GM18907 (cell line): Measurements from ENCODE around the gene GNAO1.
A peak's percentile ranks its signal among the peaks of the same experiment; 100 is the strongest.

Experiments
- ATAC-seq: cut with Tn5 transposase; IDR thresholded peaks from one replicate; pipeline ENCODE4 v1.9.1; 2021; ENCODE audit warnings: mild to moderate bottlenecking, moderate library complexity; ENCODE audit not compliant: unreplicated experiment

GNAO1 gene

DNA sequence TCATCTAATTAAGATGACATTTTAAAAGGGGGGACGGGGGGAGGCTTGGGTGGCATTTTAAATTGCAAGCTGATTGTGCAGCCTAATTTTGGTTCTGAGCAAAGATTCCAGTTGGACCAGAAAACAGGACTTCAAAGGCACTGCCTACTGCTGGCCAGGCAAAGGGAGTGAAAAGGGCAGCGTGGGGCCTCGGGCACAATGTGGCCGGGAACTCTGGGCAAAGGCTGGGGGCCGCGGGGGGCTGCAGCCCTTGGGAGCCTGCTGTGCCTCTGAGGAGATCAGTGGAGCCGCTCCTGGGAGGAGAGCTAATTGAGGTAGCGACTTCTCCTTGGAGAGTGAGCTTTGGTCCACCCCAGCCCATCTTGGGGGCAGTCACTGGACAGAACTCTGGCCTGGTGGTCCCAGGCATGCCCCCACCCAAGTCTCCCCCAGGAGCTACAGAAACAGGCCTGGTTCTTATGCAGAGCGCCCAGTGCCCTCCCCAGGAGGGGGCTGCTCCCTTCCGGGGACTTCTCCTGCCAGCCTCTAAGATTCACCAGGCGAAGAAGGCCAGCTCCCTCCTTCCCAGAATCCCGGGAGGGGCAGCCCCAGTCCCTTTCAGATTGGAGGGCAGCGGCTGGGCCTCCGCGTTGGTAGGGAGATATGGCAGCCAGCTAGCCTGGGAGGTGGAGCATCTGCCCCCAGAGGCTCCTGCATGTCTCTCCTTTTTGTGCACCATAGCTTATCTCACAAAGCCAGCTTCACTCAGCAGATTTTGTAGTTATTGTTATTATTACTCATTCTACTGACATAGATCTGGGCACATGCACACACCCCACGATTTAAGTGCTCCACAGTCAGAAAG, 115.6 kb downstream of the GNAO1 start:
- no peak for ATAC-seq

DNA sequence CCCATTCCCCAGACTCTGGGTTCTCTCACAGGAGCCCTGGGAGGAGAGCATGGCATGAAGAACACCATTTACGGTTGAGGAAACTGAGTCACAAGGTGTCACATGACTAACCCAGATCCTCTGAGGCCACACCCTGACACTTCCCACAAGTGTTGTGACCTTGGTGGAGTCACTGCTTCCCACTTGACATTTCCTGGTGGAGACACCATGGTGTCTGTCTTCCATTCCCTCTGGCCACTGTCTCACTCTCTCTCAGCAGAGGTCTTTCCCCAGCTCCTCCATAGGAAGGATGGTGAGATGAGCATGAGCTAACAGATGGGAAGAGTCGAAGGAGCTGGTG, 116.2 kb downstream of the GNAO1 start:
- no peak for ATAC-seq

DNA sequence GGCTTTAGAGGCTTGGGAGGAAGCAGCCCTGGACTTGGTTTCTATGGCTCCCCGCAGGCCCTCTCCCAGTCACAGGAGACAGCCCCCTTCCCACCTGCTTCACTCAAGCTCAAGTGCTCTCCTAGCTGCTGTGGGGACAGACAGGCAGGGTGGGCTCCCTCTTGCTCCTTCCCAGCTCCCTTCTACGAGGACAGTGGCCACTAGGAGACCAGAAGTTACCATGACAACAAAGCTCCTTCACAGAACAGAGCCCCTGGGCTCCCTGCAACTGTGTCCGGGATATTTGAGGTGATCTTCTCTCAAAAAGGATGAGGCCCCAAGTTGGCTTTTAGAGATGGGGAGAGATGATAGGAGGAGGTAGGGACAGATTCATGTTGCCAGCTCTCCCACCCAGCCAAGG, 117.7 kb downstream of the GNAO1 start:
- no peak for ATAC-seq

DNA sequence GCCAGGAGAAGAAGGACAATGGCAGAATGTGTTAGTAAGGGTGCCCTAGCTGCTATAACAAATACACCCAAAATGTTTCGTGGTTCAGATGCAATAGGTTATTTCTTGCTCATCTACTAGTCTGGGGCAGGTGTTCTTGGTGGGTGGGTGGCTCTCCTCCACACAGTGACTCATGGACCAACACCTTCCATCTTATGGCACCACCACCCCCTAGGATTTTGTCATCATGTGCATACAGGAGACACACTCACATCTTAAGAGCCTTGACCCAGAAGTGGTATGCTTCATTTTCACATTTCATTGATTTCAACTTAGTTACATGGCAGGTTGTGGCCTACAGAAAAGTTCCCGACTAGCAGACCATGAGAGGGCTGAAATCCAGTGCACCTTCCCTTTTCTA, 119.4 kb downstream of the GNAO1 start:
- no peak for ATAC-seq

DNA sequence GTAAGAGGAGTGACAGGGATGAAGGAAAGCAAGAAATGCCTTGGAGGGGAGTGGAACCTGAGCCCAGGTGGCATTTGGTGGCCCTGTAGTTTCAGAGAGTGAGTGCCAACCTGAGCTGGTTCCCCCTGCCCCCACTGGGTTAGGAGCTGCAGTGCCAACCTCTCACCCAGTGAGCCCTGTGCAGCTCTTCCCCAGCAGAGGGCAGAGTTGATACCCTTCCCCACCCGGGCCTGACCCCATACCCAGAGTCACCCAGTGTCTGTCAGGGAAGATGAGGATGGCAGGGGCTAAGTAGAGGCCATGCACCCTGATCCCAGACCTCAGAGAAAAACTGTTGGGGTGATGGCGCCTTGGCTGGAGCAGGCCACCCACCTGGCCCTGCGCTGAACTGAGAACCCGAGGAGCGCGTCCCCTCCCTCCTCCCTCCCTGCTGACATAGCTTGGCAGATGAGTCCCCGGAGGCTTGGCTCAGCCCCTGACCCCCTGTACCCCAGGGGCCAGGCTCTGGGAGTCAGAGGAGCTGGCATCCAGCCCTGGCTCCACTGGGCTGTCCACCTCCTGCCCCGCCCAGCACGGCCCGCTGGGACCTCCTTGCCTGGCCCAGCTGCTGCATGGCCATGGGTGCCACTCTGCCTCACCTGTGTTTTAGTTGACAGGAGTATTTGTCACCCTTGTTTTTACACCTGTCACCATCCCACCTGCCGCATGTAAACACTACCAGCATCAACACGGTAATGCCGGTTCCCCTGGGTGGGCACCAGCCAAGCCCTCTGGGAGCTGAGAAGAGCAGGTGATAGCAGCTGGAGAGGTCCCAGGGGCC, 120.1 kb downstream of the GNAO1 start:
- ATAC-seq, result no peak

DNA sequence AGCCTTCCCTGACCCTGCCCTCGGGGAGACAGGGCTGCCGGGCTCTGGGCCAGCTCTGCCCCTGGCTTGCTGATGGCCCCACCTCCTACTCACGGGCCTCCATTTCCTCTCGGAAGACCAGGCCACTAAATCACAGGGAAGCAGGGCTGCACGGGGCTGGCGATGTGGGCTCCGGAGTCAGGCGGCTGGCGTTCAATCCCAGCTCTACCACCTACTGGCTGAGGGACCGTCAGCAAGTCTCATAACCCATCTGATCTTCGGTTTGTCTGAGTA, 120.7 kb downstream of the GNAO1 start:
- ATAC-seq, result no peak

DNA sequence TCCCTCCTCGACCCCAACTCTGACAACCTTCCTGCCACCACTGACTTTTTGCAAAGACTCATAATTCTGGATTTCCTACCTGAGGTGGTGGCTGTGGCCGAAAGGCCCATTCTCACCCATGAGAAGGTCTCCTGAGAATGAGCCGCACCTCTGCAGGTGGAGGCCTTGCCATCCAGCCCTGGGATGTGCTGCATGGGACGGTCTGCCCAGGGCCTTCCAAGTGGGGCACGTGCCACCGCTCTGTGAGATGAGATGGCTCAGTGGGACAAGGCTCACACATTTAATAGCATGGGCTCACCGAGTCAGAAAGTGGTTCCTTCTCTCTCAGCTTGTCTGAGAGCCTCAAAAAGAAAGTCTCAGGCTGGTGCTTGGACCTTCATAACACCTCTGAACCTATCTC, 121.3 kb downstream of the GNAO1 start:
- ATAC-seq, result no peak

DNA sequence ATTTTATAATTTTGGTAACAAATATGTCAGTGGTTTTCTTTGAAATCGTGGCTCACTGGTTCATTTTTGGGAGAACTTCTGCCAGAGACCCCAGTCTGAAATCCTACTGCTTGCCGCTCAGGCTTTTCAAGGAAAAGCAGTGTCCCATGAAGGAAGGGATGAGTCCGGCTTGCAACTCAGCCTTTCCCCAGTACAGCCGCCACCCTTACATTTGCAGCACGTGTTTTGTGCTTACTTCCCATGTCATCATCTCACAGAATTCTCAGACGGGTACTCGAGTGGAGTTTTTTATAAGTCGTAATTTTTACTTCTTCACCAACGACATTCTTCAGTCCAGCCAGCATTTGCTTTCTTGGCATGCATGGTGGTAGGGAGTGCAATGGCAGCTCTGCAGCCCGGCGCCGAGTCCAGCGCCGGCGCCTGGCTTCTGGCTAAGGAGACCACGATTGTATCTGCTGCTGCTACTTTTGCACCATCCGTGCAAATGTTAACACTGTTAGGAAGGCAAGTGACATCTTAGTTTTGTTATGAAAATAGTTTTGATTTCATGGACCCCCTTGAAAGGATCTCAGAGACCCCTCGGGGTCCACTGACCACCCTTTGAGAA, 123.1 kb downstream of the GNAO1 start:
- no peak for ATAC-seq

DNA sequence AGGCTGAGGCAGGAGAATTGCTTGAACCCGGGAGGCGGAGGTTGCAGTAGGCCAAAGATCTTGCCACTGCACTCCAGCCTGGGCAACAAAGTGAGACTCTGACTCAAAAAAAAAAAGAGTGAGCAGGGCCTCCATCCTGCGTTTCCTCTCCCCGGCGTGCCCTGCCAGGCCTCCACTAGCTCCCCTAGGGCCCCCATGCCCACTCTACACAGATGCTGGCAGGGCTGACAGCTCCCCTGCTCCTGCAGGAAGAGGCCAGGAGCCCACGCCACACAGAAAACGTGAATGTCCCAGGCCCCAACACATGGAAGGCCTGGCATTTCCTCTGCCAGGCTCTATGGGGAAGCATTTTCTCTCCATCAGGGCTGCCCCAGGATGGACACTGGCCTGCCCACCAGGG, 124.7 kb downstream of the GNAO1 start:
- no peak for ATAC-seq

DNA sequence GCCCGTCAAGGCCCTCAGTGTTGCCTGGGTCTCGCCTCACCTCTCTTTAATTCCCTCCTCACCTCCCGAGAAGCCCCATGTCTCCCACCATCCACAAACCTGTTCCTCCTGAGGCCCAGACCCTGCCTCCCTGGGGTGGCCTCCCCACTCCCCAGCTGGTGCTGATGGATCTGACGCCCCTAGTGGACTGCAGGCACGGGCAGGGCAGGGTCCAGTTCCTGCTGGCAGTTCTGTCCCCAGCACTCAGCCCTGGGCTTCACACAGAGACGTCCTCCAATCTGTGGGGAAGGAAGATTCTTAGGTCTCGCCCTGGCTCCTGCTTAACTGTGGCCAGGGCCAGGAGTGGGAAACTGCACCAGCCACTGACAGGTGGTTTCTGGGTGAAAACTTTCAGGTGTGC, 125.3 kb downstream of the GNAO1 start:
- no peak for ATAC-seq

DNA sequence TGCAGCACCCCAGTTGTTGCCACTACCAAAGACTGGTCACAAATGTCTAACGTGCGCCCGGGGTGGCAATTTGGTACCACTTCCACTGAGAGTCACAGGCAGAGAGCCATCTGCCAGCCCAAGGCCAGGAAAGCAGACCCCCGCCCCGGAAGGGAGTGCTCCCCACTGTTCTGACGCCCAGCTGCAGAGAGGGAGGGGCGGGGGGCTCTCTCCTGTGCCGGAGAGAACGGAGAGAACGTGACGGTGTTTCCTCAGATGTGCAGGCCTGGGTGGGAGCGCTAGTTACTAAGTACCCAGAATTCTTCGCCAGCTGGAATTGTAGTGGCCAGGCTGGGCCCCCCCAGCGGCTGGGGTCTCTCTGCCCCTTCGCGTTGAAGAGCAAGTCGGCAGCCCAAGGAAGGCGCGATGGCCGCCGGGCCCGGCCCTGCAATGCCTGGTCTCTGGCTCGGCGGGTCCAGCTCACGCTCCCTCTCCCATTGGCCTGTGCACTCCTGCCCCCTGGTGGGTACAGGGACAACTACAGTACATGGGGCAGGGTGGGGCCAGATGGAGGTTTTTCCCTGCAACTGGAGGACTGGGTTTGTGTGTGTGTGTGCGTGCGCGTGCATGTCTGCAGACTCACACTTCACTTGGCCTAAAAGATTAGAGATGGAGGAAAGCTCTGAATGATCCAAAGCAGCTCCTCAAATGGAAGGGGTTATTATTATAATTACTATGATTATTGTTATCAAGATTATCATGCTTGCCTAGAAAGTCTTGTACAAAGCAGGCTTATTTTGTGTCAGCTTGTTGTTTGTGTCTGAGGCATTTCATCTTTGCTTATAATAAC, 126.9 kb downstream of the GNAO1 start:
- peak; percentile 89 for ATAC-seq

DNA sequence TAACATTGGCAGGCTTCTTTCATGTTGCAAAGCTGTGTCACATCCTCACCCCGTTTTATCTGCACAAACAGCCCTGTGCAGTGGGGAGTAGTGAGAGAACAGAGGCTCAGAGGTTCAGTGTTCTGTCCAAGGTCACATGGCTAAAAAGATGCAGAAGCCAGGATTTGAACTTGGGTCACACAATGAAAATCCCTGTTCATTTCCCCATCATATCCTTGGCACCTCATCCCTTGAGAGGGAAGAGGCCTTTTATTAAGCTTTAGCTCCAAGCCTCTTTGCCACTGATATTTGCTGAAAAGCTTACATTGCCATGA, 127.5 kb downstream of the GNAO1 start:
- ATAC-seq, result no peak

DNA sequence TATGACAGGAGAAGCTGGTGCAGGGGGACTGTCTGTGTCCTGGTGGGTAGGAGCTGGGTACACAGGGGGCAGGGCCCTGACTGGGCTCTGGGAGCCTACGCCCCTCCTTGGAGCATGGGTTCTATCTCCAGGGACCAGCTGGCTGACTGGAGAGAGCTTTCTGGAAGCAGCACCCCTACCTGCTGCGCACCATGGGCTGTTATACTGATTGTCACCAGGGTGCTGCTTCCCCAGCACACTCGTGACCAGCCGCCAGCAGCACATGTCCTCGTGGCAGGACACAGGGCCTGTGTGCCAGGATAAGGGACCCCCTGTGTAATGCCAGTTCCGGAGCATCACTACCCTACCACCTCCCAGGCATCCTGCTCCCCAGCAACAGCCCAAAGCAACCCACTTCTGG, 128.1 kb downstream of the GNAO1 start:
- no peak for ATAC-seq

DNA sequence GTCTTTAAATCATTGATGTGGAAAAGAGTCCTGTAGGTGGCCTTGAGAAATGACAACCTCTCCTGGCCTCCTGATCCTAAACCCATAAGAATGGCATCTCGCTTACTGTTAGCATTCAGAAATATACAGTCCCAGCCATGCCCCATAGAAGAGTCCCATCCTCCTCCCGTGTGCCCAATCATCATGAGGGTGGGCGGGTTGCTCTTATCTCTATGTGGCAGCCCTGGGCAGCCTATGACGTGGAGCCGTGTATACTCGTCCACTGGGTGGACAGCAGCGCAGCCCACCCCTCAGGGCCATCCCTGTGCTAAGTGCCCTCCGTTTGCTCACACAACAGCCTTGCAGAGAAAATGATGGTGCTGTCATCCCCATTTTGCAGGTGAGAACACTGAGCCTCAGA, 128.8 kb downstream of the GNAO1 start:
- ATAC-seq, result no peak

DNA sequence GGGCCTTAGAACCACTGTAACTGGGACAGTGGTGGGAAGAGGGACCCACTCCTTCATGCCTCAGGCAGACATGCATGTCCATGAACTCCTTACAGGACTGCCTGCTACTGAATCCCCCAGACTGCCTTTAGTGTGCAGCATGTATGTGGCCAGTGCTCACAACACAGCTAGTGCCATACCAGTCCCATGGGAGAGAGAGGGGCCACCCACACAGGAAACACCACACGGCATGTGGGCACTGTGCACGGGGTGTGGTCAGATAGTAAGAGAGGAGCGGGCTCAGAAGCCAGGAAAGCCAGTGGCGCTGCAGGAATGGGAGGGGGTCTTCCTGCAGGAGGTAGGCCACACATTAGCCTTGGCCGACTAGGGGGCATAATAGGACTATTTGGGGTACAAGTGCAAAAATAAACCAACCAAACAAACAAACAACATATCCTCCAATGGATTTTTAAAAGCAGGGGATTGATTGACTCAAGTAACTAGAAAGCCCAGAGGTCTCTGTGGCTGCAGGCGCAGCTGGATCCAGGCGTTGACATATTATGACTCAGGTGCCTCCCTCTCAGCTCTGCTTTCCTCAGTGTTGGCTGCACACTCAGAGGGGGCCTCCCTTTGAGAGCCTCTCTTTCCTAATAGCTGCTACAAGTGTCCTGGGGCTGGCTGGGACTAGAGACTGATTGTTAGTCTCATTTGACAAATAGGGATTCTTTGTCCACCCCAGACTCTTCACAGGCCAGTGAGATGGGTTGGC, 129.7 kb downstream of the GNAO1 start:
- ATAC-seq, result no peak

DNA sequence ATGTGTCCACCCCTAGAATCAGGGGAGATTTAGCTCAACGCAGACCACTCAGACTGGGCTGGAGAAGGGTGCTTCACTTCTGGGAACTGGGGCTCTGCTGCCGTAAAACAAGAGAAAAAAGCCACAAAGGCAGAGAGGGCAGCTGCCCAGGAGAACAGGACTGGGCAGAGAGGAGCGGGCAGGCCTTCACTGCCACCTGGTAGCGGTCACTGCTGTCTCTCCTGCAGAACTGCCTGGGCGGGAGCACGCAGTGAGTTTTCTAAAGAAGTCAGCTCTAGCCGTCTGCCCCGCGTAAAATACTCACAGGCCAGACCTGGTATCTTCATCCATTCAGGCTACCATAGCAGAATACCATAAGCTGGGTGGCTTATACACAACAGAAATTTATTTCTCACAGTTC, 130.3 kb downstream of the GNAO1 start:
- no peak for ATAC-seq

DNA sequence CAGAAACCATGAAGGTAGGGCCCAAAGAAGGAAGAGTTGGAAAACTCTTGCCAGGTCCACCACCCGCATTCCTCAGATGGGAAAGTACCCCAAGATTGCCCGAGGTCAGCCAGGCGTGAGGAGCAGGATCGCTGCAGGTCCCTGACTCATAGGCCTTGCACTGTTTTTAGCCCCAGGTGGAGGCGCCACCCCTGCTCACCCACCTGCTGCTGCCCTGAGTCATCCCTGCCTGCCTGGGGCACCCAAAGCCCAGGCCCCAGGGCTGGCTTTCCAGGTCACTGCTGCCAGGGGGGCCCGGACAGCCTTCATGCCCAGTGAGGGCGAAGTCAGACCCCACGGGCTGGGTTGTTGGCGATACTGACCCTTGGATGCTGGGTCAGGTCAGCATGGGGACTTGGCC, 133.1 kb downstream of the GNAO1 start:
- no peak for ATAC-seq

DNA sequence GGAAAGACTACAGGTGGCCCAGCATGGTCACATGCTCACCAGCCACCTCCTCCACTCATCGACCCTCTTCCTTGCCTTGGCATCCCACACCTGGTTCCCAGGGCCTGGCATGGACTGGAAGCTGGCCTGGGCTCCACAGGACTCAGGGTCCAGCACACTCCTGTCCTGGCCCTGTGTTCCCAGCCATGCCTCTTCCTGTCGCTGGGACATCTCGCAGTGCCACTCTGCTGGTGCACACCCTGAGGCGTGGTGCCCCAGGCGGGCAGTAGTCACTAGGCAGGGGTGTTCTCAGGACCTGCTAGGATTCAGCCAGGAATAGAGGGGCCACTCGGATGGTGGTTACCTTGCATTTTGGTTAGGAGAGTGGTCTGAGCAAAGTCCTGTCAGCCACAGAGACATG, 134.7 kb downstream of the GNAO1 start:
- no peak for ATAC-seq

DNA sequence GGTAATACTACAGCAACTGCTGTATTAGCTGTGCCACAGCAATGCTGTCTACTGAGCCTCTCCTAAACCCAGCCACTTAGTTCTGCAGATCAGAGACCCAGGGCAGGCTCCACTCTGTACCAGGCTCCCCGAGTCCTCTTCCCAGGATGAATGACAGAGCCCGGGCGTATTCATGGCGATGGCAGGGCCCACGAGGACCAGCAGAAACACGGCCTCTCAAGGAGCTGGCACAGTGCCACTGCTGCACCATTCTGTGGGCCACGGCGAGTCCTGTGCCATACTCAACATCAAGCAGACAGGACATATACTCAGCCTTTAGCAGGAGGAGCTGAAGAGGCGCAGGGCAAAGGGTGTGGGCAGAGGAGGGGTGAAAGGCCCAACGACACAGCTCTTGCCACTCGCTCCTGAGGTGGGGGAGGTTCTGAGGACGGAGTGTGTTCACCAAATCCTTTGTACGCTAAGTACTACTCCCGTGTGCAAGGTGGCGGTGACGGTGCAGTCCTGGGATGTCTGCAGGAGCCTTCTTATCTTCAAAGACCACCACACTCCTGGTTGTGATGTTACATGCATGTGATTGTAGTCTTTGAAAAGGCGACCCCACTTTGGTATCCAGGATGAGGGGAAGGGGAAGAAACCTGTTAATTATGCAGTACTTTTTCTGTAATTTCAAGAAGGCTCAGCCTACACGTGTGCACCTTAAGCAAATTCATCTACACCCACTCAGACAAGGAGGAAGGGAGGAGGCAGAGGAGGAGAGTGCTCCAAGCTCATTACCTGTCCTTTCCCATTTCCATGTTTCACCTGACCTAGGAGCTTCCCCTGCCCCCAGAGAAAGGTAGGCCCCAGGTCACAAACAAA, 136.0 kb downstream of the GNAO1 start:
- no peak for ATAC-seq

DNA sequence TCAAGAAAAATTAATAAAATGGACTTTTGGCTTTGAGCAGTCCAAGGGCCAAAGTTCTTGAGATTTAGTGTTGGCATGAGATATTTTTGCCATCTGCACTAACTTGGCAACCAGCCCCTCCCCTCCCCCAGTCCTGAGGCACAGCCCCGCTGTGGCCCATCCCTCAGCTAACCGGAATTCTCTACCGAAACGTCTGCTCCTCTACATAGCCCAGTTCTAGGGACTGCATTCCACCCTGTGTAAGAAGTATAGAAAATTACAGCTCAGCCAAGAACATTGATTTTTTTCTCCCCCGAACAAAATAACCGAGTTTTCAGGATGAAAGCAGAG, 136.6 kb downstream of the GNAO1 start:
- no peak for ATAC-seq
